Mesenteric fat pad (tissue), 1 donor: Measurements from ENCODE around the gene RUNX1. TPM values are rescaled to one million over a fixed set of nuclear protein-coding genes. Genes with fewer than 3 reads are reported as not detected.

Experiments used
- DNase-seq: peaks from one replicate; pipeline ENCODE4 v3.0.0-alpha.2; 2020; ENCODE audit warnings: low spot score
- total RNA-seq: library from RNA; stranded (reverse); fragmentation: NEBNext Ultra II Directional; extraction: Animal tissue kit (Norgen Biotek cat#: 25700); gene quantifications from one replicate; pipeline ENCODE4 v1.2.1, GENCODE V29; 2021
- donor health status: DM: yes; HTN: yes; CAD: no.

The RUNX1 gene
- total RNA-seq, 1 donor from 2014 or later, result 129 TPM

DNA sequence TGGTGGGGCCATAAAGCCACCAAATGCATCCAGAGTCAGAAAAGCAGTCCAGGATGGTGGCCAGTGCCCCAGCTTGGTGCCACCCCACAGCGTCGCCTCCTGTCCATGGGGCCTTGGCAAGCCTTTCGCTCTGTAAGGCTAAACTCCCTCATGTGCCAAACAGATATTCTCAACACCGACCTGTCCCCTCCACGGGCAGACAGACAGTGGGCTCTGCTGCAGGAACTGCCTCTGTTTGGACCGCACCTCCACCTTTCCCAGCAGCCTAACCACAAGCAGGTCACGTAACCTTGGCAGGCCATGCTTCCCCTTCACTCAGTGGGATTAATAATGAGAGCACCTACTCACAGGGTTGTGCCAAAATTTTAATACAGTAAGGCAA is 11.7 kb downstream of the RUNX1 start:
- no peak for DNase-seq

DNA sequence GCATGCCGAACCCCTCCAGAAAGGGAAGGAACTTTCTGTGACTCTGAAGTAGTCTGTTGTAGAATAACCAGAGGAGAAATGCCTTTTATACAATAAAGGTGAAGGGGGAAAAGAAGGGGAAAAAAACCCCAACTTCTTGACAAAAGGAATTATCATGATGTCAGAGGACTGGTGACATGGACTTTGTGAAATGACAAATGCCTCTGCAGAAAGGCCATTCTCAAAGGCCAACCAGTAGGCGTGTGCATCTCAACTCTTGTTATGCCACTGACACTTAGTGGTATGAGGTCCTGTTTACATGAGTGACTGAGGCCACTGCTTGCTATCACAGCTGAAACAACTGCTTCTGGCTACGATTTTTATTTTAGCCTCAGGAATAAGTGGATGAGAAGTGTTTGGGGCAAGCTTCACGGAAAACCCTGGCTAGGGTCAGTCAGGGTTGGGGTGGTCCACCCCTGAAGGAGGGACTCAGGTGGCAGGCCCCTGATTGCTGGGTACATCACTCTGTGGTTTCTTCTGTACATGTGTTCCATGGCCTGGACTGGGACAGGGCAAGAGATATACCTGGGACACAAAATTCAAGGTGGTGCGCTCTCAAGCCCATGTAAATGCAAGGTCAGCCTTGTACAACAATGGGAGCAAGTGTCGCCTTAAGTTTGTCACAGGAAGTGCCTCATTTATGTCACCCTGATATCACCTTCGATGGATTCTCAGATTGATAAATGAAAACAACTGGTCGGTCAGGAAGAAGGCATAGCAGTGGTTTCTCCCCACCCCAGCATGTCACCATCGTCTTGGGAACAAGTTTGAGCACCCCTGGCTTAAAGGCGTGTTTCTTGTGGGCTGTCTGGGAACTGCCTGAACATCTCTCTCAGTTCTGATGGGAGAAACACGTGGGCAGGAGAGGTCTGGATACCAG is 12.4 kb downstream of the RUNX1 start:
- DNase-seq, result no peak

DNA sequence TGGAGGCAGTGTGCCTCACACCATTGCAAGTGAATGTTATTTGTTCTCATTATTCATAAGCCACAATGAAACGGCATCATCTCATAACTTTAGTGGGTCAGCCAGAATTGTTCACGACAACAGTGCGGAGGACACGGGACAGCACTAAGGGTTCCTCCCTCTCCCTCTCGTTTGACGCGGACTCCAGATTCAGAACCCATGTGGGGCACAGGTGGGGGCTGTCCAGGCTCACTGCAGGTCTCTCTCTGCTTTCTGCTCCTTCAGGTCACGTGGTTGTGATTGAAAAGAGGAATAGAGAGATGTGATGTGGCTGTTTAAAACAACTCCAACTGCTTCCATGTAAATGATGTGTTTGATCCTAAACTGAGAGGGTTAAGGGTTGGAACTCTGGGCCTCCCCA is 13.5 kb downstream of the RUNX1 start:
- no peak for DNase-seq

DNA sequence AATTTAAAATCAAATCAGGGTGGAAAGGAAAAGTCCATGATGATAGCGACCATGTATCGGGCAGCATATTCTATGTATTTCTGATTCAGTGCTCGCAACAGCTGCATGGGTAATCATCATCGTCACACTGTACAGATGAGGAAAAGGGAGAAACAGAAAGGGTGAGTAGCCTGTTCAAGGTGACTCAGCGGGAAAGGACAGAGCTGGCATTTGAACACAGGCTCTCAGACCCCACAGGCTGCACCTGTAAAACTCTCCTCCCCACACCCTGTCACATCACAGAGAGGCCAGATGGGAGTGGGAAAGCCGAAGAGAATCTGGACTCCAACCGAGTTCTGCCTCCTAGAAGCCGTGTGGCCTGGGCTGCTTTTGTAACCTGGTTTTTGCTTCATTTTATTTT is 14.0 kb downstream of the RUNX1 start:
- no peak for DNase-seq

DNA sequence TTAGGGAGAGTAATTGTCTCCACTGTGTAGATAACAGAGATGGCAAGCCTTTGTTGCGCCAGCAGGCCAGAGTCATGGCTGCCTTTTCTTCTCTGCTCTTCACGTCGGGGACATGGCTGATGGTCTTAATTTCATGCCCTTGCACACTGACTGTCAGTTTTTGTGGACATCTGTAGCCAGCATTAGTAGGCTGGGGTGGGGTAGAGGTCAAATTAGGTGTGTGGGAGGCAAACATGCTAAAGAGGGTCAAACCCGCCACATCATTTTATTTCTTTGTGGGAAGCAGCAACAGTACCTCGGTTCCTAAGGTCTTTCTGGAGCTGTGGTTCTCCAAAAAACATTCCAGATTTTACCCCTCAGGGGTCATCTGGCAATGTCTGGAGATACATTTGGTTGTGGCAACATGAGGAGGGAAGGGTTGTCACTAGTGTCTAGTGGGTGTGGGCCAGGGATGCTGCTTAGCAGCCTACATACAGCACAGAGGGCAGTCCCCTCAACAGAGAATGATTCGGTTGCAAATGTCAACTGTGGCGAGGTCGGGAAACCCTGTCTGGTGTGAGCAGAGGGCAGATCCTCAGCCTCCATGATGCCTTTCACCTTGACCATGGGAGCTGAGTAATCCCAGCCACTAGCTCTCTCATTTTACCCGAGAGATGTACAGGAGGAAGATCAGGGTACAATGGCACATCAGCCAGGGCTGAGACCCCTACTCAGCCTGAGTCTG is 14.7 kb downstream of the RUNX1 start:
- no peak for DNase-seq

DNA sequence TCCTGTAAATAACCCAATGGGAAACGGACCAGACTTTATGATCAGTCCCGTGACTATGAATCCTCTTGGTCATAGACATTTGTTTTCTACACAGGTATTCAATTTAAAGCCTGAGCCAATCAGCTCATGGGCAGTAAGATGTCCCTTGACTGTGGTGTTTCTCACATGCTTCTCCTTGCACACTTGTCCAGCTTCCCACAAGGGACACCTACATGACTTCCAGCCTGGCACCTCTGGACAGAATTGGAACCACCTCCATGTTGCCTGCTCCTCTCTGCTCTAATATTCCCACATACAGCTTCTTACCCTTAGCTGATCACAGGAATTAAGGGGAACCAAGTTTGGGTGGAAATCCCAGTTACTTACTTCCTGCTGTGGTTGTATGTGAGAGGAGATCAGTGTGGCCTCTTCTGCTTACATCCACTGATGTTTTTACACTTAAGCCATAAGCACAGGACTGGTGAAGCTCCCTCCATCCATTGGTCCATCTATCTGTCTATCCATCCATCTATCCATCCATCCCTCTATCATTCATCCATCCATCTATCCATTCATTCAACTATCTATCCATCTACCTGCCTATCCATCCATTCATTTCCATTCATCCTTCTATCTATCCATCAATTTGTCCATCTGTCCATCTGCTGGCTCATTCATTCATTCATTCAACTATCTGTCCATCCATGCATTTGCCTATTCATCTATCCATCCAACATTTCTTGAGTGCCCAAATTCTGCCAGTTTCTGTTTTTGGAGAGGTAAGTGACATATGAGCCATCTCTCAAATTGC is 16.4 kb downstream of the RUNX1 start:
- DNase-seq, result no peak

GRCh38 chr21:35028451-35028978 is 20.6 kb downstream of the RUNX1 start:
- no peak for DNase-seq

- no peak for DNase-seq
These were observed 21.3 kb downstream of the RUNX1 start for GRCh38 chr21:35027563-35028450.

GRCh38 chr21:35026617-35027562 is 22.2 kb downstream of the RUNX1 start:
- peak; percentile 91 for DNase-seq

DNA sequence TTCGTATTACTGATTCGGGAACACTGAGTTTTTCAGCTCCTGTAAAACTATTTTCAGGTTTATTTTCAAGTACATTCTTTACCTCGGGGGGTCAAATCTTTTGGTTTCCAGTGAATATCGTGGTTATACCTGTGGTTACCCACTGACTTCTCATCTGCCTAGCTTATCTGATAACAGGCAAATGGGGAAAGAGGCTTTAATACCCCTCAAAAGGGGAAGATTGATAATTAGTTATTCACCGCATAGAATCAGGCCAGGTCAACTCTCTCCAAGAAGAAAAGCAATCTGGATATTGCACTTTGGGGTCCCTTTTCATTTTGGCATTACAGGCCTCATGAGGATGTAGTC is 23.0 kb downstream of the RUNX1 start:
- no peak for DNase-seq

DNA sequence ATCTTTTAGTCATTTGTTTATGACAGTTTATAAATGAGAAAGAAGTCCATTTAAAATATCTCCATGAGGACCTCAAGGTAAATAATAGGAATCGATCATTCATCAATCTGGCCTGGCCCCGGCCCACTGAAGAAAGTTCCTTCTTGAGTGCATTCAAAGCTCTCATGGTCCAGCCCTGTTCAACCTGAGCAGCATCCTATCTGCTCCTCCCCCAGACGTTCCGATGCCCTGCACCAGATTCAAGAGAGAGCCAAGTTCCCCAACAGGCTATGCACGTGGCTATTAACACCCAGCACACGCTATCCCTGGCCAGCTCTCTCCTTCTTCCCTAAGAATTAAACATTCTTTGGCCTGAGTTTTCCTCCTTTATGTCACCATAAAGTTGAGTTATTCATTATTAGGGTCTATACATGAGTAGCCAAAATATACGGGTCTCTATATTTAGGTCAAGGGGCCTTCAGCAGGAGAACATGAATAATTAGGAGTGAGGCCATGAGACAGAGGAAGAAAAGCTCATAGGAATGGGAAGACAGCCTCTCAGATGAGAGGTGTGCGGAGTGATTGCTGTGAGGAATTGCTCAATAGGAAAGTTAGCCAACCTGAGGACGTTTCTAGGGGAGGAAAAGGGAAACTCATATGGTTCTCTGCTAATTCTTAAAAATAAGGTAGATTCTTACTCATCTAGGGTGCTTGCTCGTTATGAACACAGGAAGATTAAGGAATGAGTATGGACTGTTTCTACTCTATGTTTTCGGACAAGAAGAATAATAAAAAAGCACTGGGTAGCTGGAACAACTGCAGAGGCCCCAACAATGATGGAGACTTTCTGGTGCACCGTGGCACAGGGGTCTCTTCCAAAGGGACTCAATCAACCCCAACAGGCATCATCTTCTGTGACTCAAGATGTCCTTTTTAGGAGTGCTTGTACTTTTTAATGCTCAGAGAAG is 23.6 kb downstream of the RUNX1 start:
- DNase-seq, result no peak

- DNase-seq, result no peak
These were observed 24.6 kb downstream of the RUNX1 start for GRCh38 chr21:35024513-35024912.

GRCh38 chr21:35024071-35024420 is 25.1 kb downstream of the RUNX1 start:
- DNase-seq, result no peak

DNA sequence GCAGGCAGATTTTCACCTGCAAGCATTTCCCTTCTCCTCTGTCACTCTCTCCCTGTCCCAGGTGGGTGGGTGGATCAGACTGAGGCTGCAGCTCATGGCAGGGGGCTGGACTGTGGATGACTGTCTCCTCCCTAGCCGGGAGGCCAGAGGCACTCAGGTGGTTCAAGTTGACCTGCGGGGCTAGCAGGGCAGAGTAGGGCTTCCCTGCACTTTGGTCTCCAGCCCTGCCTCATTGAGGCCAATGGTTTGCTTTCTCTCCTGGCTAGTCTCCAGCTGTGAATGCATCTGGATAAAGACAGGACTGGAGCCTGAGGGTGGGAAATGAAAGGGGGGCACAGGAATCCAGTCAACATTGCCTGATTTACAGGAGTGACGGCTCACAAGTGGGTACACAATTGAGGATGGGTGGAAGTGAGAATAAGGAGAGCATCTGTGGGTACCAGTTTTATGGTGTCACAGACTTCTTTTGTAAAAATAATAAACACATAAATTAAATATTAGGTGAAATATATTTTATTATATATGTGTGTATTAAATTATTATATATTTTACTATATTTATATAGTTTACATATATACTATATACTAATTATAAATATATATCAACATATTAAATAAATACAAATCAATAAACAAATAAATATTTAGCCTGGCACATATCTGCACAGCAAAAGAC is 25.6 kb downstream of the RUNX1 start:
- no peak for DNase-seq

GRCh38 chr21:35021546-35021945 is 27.6 kb downstream of the RUNX1 start:
- DNase-seq, result no peak

DNA sequence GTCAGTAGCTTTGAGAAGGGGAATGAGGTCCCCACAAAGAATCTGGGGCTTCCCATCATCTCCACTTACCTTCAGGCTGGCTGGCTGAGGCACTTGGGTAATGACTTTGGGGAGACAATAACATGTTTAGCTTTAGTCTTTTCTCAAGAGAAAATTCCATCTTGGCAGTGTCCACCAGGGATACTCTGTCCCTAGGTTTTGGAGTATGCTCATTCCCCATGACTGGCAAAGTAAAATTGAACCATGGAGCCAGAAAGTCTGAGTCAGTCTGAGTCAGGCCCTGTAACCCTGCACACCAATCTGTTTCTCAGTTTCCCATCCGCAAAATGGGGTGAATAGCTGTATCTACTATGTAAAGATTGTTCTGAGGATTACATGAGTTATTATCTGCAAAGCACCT is 28.2 kb downstream of the RUNX1 start:
- no peak for DNase-seq

DNA sequence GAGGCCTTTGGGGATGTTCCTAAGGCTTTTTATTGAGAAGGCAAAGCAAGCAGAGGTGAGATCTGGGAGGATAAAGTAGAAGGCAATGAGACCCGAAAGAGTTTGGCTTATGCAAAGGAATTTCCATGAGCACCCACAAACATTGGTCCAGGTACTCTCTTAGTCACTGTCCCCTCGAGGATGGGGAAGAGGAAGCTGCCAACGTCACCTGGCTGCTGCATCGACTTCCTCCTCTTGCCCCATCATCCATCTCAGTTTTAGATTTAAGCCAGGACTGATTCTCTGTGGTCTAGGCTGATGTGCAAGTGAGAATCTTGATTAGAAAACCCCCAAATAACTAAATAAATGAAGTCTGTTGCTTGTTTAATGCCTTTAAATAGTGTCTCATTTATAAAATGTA is 28.7 kb downstream of the RUNX1 start:
- DNase-seq, result no peak

DNA sequence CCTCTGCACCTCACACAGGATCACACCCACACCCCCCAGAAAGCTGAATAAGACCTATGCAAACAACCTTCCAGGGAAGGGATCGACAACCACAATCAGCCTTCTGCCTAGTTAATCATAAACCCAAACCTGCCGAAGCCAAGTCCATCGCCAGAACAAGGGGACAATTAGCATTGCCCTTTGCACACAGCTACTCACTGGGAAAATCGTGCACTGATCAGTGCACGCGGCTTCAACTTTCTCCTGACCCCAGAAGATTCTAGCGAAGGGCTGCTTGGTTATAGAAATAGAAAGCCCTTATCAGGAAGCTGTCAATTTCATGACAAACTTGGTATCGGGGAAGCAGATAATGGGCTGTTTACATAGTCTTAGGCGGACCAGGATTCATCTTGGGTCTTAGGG is 29.5 kb downstream of the RUNX1 start:
- DNase-seq, result no peak
